Trophoblast cell (in vitro differentiated cells and primary cell): Measurements from ENCODE around the gene TRMT10B.
A peak's percentile ranks its signal among the peaks of the same experiment; 100 is the strongest.
"Not testable (repeated sequence)": the region's sequence is repeated elsewhere in the genome, so short reads cannot be mapped to it uniquely, and the experiment has no call there.

ENCODE experiments used
- DNase-seq, 2 donors: peaks; one replicate each; pipeline ENCODE4 v3.0.0-alpha.2; 2016
- H2AFZ ChIP-seq: 2 replicates; pipeline ENCODE4 v1.6.1; 2013; ENCODE audit warnings: low read length, moderate library complexity, mild to moderate bottlenecking; ENCODE audit not compliant: insufficient read depth, poor library complexity
- H2AK5ac ChIP-seq: 2 replicates; pipeline ENCODE4 v1.6.1; 2013; ENCODE audit warnings: mild to moderate bottlenecking, low read length
- H2BK120ac ChIP-seq: 2 replicates; pipeline ENCODE4 v1.6.1; 2013; ENCODE audit warnings: low read length, mild to moderate bottlenecking, moderate library complexity; ENCODE audit not compliant: insufficient read depth, poor library complexity
- H2BK12ac ChIP-seq: 2 replicates; pipeline ENCODE4 v1.6.1; 2013; ENCODE audit warnings: mild to moderate bottlenecking, low read length, moderate library complexity
- H2BK5ac ChIP-seq: 2 replicates; pipeline ENCODE4 v1.6.1; 2013; ENCODE audit warnings: low read length, low read depth, moderate library complexity, mild to moderate bottlenecking; ENCODE audit not compliant: poor library complexity
- H3K14ac ChIP-seq: 2 replicates; pipeline ENCODE4 v1.6.1; 2013; ENCODE audit warnings: mild to moderate bottlenecking, low read length
- H3K18ac ChIP-seq: 2 replicates; pipeline ENCODE4 v1.6.1; 2013; ENCODE audit warnings: mild to moderate bottlenecking, low read length
- H3K23ac ChIP-seq: 2 replicates; pipeline ENCODE4 v1.6.1; 2013; ENCODE audit warnings: low read length
- H3K27ac ChIP-seq: 2 replicates; pipeline ENCODE4 v1.5.1; 2013; ENCODE audit warnings: low read depth, mild to moderate bottlenecking, inconsistent platforms, low read length, moderate library complexity
- H3K27me3 ChIP-seq: 2 replicates; pipeline ENCODE4 v1.6.1; 2013; ENCODE audit warnings: inconsistent platforms, mild to moderate bottlenecking, low read length, moderate library complexity; ENCODE audit not compliant: insufficient read depth
- H3K36me3 ChIP-seq, 2 experiments: 1 replicate in 1 of 2; 2 replicates in 1 of 2; pipeline ENCODE4 v1.6.1; 2013; ENCODE audit warnings: low read length in 2 of 2, mild to moderate bottlenecking in 2 of 2, moderate library complexity in 1 of 2; ENCODE audit not compliant: insufficient read depth in 2 of 2, control insufficient read depth in 1 of 2
- H3K4ac ChIP-seq: 2 replicates; pipeline ENCODE4 v1.6.1; 2013; ENCODE audit warnings: low read depth, mild to moderate bottlenecking, low read length, moderate library complexity
- H3K4me1 ChIP-seq, 2 experiments: 1 replicate in 1 of 2; 2 replicates in 1 of 2; pipeline ENCODE4 v1.6.1; 2013; ENCODE audit warnings: low read length in 2 of 2, mild to moderate bottlenecking in 2 of 2, moderate library complexity in 1 of 2; ENCODE audit not compliant: insufficient read depth in 2 of 2, control insufficient read depth in 1 of 2
- H3K4me2 ChIP-seq: 2 replicates; pipeline ENCODE4 v1.6.1; 2013; ENCODE audit warnings: inconsistent platforms, mild to moderate bottlenecking, low read length, moderate library complexity
- H3K4me3 ChIP-seq: 2 replicates; pipeline ENCODE4 v1.5.1; 2013; ENCODE audit warnings: mild to moderate bottlenecking, low read depth, low read length, inconsistent platforms
- H3K79me1 ChIP-seq: one replicate; pipeline ENCODE4 v1.6.1; 2013; ENCODE audit warnings: low read length
- H3K79me2 ChIP-seq: 2 replicates; pipeline ENCODE4 v1.6.1; 2013; ENCODE audit warnings: low read length, mild to moderate bottlenecking; ENCODE audit not compliant: control insufficient read depth, insufficient read depth, poor library complexity
- H3K9ac ChIP-seq: 2 replicates; pipeline ENCODE4 v1.6.1; 2013; ENCODE audit warnings: mild to moderate bottlenecking, low read length
- H3K9me3 ChIP-seq: 2 replicates; pipeline ENCODE4 v1.6.1; 2013; ENCODE audit warnings: low read depth, mild to moderate bottlenecking, control low read depth, inconsistent platforms, low read length; ENCODE audit not compliant: insufficient read depth
- H4K12ac ChIP-seq: 2 replicates; pipeline ENCODE4 v1.6.1; 2013; ENCODE audit warnings: low read depth, mild to moderate bottlenecking, low read length, moderate library complexity
- H4K8ac ChIP-seq: 2 replicates; pipeline ENCODE4 v1.6.1; 2013; ENCODE audit warnings: low read depth, mild to moderate bottlenecking, low read length, moderate library complexity
- H4K91ac ChIP-seq: one replicate; pipeline ENCODE4 v1.6.1; 2013; ENCODE audit warnings: low read depth, mild to moderate bottlenecking, low read length, moderate library complexity
- WGBS: extraction: QIAGEN DNeasy Blood & Tissue Kit; methylation state at CpG from one replicate; pipeline ENCODE4 v1.1.7; 2013; ENCODE audit warnings: missing lambda C conversion rate; ENCODE audit not compliant: insufficient read length, insufficient coverage; ENCODE audit errors: extremely low coverage; 5-methylcytosine and 5-hydroxymethylcytosine counted together

Gene TRMT10B

GRCh38 chr9:37765263-37765662 lies 11.7 kb downstream of the TRMT10B start:
- not testable (repeated sequence) for H3K14ac ChIP-seq, H4K8ac ChIP-seq, H3K18ac ChIP-seq, DNase-seq, H2BK120ac ChIP-seq, H2BK5ac ChIP-seq, H3K79me2 ChIP-seq, H3K23ac ChIP-seq, H3K9ac ChIP-seq, H2BK12ac ChIP-seq, H3K79me1 ChIP-seq, H3K27ac ChIP-seq, H4K91ac ChIP-seq, H2AK5ac ChIP-seq, H3K4me2 ChIP-seq, H3K36me3 ChIP-seq, H3K4me3 ChIP-seq, H3K9me3 ChIP-seq, H3K4me1 ChIP-seq, H2AFZ ChIP-seq, H4K12ac ChIP-seq, H3K4ac ChIP-seq, H3K27me3 ChIP-seq
- no CpG with 5 or more reads among the region's 6 CpGs for WGBS

GRCh38 chr9:37769306-37769705 lies 15.7 kb downstream of the TRMT10B start:
- H2AK5ac ChIP-seq, result no peak overlapping the region
- peaks cover 9 to 16% of the 10 kb centered on the region in 2 experiments for H3K36me3 ChIP-seq
- H4K8ac ChIP-seq, result no peak overlapping the region
- H3K27ac ChIP-seq, result no peak overlapping the region
- H4K12ac ChIP-seq, result no peak overlapping the region
- no peak overlapping the region for H2BK5ac ChIP-seq
- no peak overlapping the region for H3K23ac ChIP-seq
- no peak overlapping the region for H3K4me2 ChIP-seq
- no peaks in the 10 kb centered on the region for H3K79me1 ChIP-seq
- H3K79me2 ChIP-seq, result no peaks in the 10 kb centered on the region
- no peaks in the 10 kb centered on the region for H3K4me1 ChIP-seq
- no peak overlapping the region for H3K4ac ChIP-seq
- no peak overlapping the region for H3K18ac ChIP-seq
- H3K27me3 ChIP-seq, result no peaks in the 10 kb centered on the region
- WGBS, result no CpG with 5 or more reads among the region's 5 CpGs
- no peaks in the 10 kb centered on the region for H3K9me3 ChIP-seq
- no peak overlapping the region for H2BK12ac ChIP-seq
- H2AFZ ChIP-seq, result no peak overlapping the region
- no peak overlapping the region for H4K91ac ChIP-seq
- DNase-seq, result no peak
- H3K9ac ChIP-seq, result no peak overlapping the region
- no peak overlapping the region for H3K4me3 ChIP-seq
- H2BK120ac ChIP-seq, result no peak overlapping the region
- H3K14ac ChIP-seq, result no peak overlapping the region

GRCh38 chr9:37769995-37770394 lies 16.4 kb downstream of the TRMT10B start:
- H3K9ac ChIP-seq, result no peak overlapping the region
- H3K27me3 ChIP-seq, result no peaks in the 10 kb centered on the region
- WGBS, result no CpG with 5 or more reads among the region's 3 CpGs
- no peak for DNase-seq
- no peak overlapping the region for H4K12ac ChIP-seq
- H3K27ac ChIP-seq, result no peak overlapping the region
- H2BK12ac ChIP-seq, result no peak overlapping the region
- no peak overlapping the region for H2BK5ac ChIP-seq
- H3K4me3 ChIP-seq, result no peak overlapping the region
- peaks cover 9 to 16% of the 10 kb centered on the region in 2 experiments for H3K36me3 ChIP-seq
- no peak overlapping the region for H3K23ac ChIP-seq
- H3K4me1 ChIP-seq, result no peaks in the 10 kb centered on the region
- H4K8ac ChIP-seq, result no peak overlapping the region
- H3K4ac ChIP-seq, result no peak overlapping the region
- H2AK5ac ChIP-seq, result no peak overlapping the region
- H3K9me3 ChIP-seq, result no peaks in the 10 kb centered on the region
- H3K14ac ChIP-seq, result no peak overlapping the region
- H2BK120ac ChIP-seq, result no peak overlapping the region
- no peak overlapping the region for H4K91ac ChIP-seq
- H2AFZ ChIP-seq, result no peak overlapping the region
- H3K79me1 ChIP-seq, result no peaks in the 10 kb centered on the region
- H3K79me2 ChIP-seq, result no peaks in the 10 kb centered on the region
- H3K4me2 ChIP-seq, result no peak overlapping the region
- no peak overlapping the region for H3K18ac ChIP-seq

- Histone ChIP-seq H3K4me1 (no peaks in the 10 kb centered on the region), H2BK12ac (no peak overlapping the region), H4K8ac (no peak overlapping the region), H3K79me2 (no peaks in the 10 kb centered on the region), H3K18ac (no peak overlapping the region), H3K27ac (no peak overlapping the region), H3K23ac (no peak overlapping the region), H3K36me3 (peaks cover 20 to 40% of the 10 kb centered on the region in 2 experiments), H4K91ac (no peak overlapping the region), H2AK5ac (no peak overlapping the region), H3K9me3 (no peaks in the 10 kb centered on the region), H4K12ac (no peak overlapping the region), H2BK5ac (no peak overlapping the region), H3K4me2 (no peak overlapping the region), H3K9ac (no peak overlapping the region), H2AFZ (no peak overlapping the region), H2BK120ac (no peak overlapping the region), H3K14ac (no peak overlapping the region), H3K27me3 (no peaks in the 10 kb centered on the region), H3K4me3 (no peak overlapping the region), H3K79me1 (no peaks in the 10 kb centered on the region), H3K4ac (no peak overlapping the region)
- DNase-seq, result peak in 1 of 2 donors; percentile 15
- no CpG with 5 or more reads among the region's 1 CpG for WGBS
These were observed 21.8 kb downstream of the TRMT10B start for GRCh38 chr9:37775216-37775919.
